Mesodermal cell (in vitro differentiated cells): ENCODE results near the gene JUNB.

Source experiments
- H3K27ac ChIP-seq: 2 replicates; pipeline ENCODE4 v1.7.0; 2013; ENCODE audit warnings: mild to moderate bottlenecking, low read depth, low read length, moderate library complexity; ENCODE audit not compliant: severe bottlenecking
- H3K36me3 ChIP-seq: 2 replicates; pipeline ENCODE4 v1.7.1; 2013; ENCODE audit warnings: mild to moderate bottlenecking, low read length, moderate library complexity; ENCODE audit not compliant: control insufficient read depth, insufficient read depth
- H3K4me1 ChIP-seq: one replicate; pipeline ENCODE4 v1.7.1; 2013; ENCODE audit warnings: mild to moderate bottlenecking, low read length; ENCODE audit not compliant: insufficient read depth, control insufficient read depth, poor library complexity, severe bottlenecking
- H3K4me3 ChIP-seq: 2 replicates; pipeline ENCODE4 v1.7.0; 2013; ENCODE audit warnings: low read length, control low read depth, mild to moderate bottlenecking; ENCODE audit not compliant: insufficient read depth, poor library complexity, severe bottlenecking; ENCODE audit errors: extremely low read depth
- H3K9me3 ChIP-seq: 2 replicates; pipeline ENCODE4 v1.7.1; 2013; ENCODE audit warnings: mild to moderate bottlenecking, low read length, moderate library complexity; ENCODE audit not compliant: control insufficient read depth
- WGBS, 2 experiments: methylation state at CpG; one replicate each; pipeline ENCODE4 v1.1.5; 2013; ENCODE audit warnings: missing lambda C conversion rate in 2 of 2; ENCODE audit not compliant: insufficient coverage in 2 of 2; 5-methylcytosine and 5-hydroxymethylcytosine counted together

Gene JUNB

GRCh38 chr19:12757544-12758274 lies 33.6 kb upstream of the JUNB start:
- 13 to 14% methylated on average over 44 to 50 of the region's 60 CpGs for WGBS, 2 experiments
- no peak overlapping the region for H3K27ac ChIP-seq
- H3K9me3 ChIP-seq = no peaks in the 10 kb centered on the region
- H3K4me1 ChIP-seq = no peaks in the 10 kb centered on the region
- no peaks in the 10 kb centered on the region for H3K36me3 ChIP-seq
- H3K4me3 ChIP-seq = peak overlapping the region; percentile 25

DNA sequence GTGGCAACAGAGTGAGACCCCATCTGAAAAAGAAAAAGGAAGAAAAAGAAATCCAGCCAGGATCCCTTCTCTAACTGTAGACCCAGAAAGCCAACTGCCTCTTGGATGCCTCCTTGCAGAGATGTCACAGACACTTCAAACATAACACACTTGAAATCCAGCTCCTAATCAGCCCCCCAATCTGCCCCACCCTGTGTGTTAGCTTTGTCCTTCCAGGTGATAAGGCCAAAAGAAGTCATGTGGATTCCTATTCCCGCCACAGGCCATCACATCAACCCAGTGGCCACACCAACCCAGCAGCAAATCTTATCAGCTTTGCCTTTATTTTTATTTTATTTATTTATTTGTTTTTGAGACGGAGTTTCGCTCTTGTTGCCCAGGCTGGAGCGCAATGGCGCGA lies 31.6 kb upstream of the JUNB start:
- Histone ChIP-seq H3K36me3 (peaks cover 4% of the 10 kb centered on the region), H3K4me1 (no peaks in the 10 kb centered on the region), H3K9me3 (no peaks in the 10 kb centered on the region), H3K27ac (no peak overlapping the region), H3K4me3 (no peak overlapping the region)
- no CpG with 5 or more reads among the region's 6 CpGs for WGBS, 2 experiments

GRCh38 chr19:12763100-12763499 lies 28.2 kb upstream of the JUNB start:
- Histone ChIP-seq H3K4me1 (no peaks in the 10 kb centered on the region), H3K27ac (no peak overlapping the region), H3K36me3 (peaks cover 4% of the 10 kb centered on the region), H3K4me3 (no peak overlapping the region), H3K9me3 (no peaks in the 10 kb centered on the region)
- 96 to 100% methylated on average over 4 to 9 of the region's 11 CpGs for WGBS, 2 experiments

DNA sequence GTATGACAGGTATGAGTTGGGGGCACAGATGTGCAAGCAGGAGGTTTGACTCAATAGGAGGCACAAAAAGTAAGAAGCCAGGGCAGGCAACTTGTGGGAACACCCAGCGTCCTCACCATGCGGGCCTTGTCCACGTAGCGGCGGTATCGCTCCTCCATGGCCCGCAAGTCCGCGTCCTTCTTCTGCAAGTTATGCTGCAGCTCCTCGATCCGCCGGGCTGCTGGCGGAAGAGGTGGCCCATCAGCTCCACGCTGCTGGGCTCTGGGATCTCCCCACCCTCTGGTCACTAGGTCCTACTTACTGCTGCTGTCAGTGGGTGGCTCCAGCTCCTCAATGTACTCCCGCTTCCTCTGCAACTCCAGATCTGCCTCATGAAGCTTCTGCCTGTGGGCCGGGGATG lies 26.6 kb upstream of the JUNB start:
- H3K4me3 ChIP-seq = no peak overlapping the region

GRCh38 chr19:12766051-12766521 lies 25.2 kb upstream of the JUNB start:
- Histone ChIP-seq H3K27ac (peak overlapping the region; percentile 57), H3K4me1 (no peaks in the 10 kb centered on the region), H3K4me3 (peak overlapping the region; percentile 37), H3K36me3 (peaks cover 4% of the 10 kb centered on the region), H3K9me3 (no peaks in the 10 kb centered on the region)
- 5 to 6% methylated on average over 21 to 30 of the region's 30 CpGs for WGBS, 2 experiments

More for the DNA sequence above, 26.6 kb upstream of the JUNB start:
- Histone ChIP-seq H3K4me1 (no peaks in the 10 kb centered on the region), H3K27ac (no peak overlapping the region), H3K9me3 (no peaks in the 10 kb centered on the region), H3K36me3 (peaks cover 4% of the 10 kb centered on the region)
- WGBS, 2 experiments = 97 to 99% methylated on average over 16 of the region's 16 CpGs

DNA sequence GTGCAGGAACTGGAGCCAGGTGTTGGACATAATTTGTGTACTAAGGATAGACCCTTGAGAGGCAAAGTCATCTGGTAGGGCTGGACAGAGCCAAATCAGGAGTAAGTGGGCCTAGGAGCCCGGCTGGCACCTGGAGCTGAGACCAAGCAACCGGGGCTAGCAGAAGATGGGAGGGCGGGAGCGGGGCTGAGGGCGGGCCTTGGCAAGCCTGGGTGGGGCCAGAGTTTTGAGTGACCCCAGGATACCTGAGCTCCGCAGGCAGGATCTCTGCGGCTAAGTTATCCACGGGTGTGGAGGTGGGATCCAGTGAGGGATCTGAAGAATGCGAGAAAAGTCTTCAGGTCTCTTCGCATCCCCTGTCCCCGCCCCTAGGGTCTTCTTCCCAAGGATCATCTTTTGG lies 24.1 kb upstream of the JUNB start:
- Histone ChIP-seq H3K36me3 (peaks cover 4% of the 10 kb centered on the region), H3K4me1 (no peaks in the 10 kb centered on the region), H3K27ac (no peak overlapping the region), H3K9me3 (no peaks in the 10 kb centered on the region), H3K4me3 (no peak overlapping the region)
- 88 to 90% methylated on average over 9 to 11 of the region's 11 CpGs for WGBS, 2 experiments

DNA sequence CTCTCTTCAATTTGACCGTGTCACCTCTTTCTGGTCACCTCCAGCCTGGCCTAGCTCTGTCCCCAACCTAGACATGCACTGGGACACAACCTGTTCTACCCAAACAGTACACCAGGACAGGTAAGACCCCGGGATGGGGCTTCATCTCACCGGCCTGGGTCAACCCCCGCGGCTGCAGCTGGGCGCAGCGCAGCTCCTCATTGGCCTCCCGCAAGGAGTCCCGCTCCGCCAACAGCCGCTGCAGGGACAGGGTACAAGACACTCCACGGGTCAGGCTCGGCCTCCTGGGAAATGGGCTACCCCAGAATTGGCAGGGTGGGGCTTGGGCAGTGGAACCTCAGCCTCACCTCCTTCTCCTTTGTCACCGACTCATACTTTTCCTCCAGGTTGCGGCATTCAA lies 23.6 kb upstream of the JUNB start:
- 94 to 98% methylated on average over 10 to 13 of the region's 15 CpGs for WGBS, 2 experiments
- peaks cover 4% of the 10 kb centered on the region for H3K4me1 ChIP-seq
- no peak overlapping the region for H3K27ac ChIP-seq
- H3K36me3 ChIP-seq = peaks cover 4% of the 10 kb centered on the region
- H3K9me3 ChIP-seq = no peaks in the 10 kb centered on the region
- H3K4me3 ChIP-seq = no peak overlapping the region

GRCh38 chr19:12769689-12770088 lies 21.6 kb upstream of the JUNB start:
- no peak overlapping the region for H3K4me3 ChIP-seq
- H3K9me3 ChIP-seq = no peaks in the 10 kb centered on the region
- H3K4me1 ChIP-seq = peaks cover 13% of the 10 kb centered on the region
- H3K27ac ChIP-seq = no peak overlapping the region
- 9 to 21% methylated on average over 20 to 32 of the region's 37 CpGs for WGBS, 2 experiments
- H3K36me3 ChIP-seq = peaks cover 7% of the 10 kb centered on the region

GRCh38 chr19:12770922-12771321 lies 20.4 kb upstream of the JUNB start:
- Histone ChIP-seq H3K36me3 (peaks cover 7% of the 10 kb centered on the region), H3K27ac (no peak overlapping the region), H3K4me3 (no peak overlapping the region), H3K4me1 (peaks cover 13% of the 10 kb centered on the region), H3K9me3 (no peaks in the 10 kb centered on the region)
- WGBS, 2 experiments = 100% methylated on average over 6 of the region's 13 CpGs

DNA sequence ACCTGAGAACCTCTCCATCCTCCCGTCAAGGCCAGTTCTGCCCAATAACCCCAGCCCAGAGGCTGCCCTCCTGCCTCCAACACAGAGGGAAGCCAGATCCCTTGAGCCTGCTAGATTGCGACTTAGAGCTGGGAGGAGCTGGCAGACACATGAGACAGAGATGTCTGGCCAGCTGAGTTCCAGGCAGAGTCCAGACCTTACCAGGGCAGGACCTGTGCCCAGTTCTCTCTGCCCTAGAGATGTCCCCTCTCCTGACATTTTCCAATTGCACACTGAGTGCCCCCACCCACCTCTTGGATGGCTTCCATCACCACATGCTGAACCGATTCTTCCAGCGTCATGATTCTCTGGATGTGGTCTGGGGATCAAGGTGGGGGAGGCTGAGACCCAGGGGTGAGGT lies 19.0 kb upstream of the JUNB start:
- WGBS, 2 experiments = 86 to 100% methylated on average over 1 of the region's 4 CpGs
- H3K4me3 ChIP-seq = no peak overlapping the region
- H3K27ac ChIP-seq = no peak overlapping the region
- no peaks in the 10 kb centered on the region for H3K9me3 ChIP-seq
- H3K36me3 ChIP-seq = peaks cover 7% of the 10 kb centered on the region
- H3K4me1 ChIP-seq = peaks cover 16% of the 10 kb centered on the region

DNA sequence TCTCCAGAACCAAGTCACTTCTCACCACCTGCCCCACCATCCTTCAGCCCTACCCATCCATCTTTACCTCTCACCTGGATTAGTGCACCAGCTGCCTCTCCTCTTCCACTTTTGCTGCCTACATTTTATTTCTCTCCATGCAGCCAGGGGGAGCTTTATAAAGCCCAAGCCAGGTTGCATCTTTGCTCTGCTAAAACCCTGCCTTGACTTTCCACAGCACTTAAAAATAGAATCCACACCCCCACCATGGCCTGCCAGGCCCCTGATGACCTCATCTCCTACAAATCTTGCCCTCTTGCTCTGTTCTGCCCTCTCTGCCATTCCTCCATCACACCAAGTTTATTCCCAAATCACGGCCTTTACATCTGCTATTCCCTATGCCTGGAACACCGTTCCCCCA lies 17.7 kb upstream of the JUNB start:
- no peaks in the 10 kb centered on the region for H3K9me3 ChIP-seq
- no peak overlapping the region for H3K27ac ChIP-seq
- 96 to 98% methylated on average over 2 of the region's 2 CpGs for WGBS, 2 experiments
- H3K4me1 ChIP-seq = peaks cover 19% of the 10 kb centered on the region
- H3K4me3 ChIP-seq = no peak overlapping the region
- peaks cover 7% of the 10 kb centered on the region for H3K36me3 ChIP-seq
